HG02678 (cell line): ENCODE results near the gene NXN.
"Not testable (repeated sequence)": the region's sequence is repeated elsewhere in the genome, so short reads cannot be mapped to it uniquely, and the experiment has no call there.

ENCODE experiments used
- ATAC-seq: cut with Tn5 transposase; IDR thresholded peaks from one replicate; pipeline ENCODE4 v1.9.1; 2021; ENCODE audit warnings: mild to moderate bottlenecking, moderate library complexity; ENCODE audit not compliant: unreplicated experiment

NXN gene

DNA sequence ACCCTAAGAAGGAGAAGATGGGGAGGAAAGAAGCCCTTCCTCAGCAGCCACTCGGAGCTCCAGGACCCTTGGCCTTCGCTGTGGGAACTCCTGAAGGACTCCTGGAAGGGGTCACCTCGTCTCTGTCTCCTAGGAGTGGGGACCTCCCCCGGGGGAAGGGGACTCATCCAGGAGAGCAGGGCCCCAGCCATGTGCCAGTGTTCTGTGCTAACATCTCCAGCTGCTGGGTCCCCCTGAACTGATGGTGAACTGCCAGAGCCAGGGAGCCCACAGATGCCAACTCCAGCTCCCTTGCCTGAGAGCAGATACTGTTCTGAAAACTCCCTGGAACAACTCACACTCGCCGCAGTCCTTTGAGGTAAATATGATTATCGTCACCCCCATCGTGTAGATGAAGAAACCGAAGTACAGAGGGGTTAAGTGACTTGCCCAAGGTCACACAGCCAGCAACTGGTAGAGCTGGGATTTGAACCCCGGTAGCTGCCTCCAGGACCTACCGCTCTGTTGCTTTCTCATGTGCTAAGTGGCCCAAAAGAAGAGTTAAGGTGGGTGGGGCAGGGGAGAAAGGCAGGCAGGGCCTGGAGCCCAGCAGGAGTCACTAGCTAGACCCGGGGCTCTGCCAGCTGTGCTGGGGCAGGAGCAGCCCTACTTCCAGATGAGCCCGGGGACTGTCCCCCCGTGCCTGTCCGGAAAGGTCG is 27.9 kb upstream of the NXN start:
- ATAC-seq: no peak

DNA sequence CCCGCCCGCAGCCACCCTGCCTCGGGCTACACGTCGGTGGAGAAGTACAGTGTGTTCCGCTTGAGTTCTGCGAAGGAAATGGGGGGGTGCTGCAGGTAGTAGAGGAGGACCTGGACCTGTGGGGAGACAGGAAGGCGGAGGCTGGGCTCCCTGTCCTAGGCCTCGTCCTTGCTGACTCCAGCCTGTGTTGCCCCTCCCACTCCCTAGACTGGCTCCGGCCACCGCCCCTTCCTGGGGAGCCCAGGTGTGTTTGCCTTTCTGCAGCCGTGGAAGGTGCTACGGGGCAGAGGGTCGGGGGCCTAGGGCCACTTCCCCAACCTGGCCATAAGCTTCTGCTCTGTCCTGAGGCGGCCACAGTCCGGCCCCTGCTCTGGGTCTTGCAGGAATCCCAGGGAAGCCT is 26.5 kb upstream of the NXN start:
- no peak for ATAC-seq

DNA sequence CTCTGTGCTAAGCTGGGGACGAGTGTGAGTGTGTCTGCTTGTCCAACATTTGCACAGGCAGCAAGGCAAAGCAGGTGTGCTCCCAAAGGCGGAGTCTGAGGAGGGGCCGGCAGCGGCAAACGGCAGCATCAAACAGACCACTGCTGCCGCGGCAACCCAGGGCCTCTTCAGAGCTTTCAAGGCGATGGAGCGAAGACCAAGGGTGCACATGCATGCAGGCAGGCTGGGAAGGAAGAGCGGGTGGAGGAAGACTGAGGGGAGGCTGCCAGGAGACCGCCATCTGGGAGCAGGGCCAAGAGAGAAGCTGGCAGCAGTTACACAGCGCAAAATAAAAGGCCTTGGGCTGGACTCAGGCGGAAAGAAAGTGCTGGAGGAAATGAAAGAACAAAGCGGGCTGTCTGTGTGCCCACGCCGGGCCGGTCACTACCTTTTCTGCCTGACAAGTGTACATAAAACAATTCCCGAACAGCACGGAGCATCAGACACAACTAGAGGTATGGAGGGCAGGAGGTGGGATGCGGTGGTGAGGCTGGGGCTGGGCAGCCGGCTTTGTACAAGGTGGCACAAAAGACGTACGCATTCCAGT is 25.9 kb upstream of the NXN start:
- no peak for ATAC-seq

DNA sequence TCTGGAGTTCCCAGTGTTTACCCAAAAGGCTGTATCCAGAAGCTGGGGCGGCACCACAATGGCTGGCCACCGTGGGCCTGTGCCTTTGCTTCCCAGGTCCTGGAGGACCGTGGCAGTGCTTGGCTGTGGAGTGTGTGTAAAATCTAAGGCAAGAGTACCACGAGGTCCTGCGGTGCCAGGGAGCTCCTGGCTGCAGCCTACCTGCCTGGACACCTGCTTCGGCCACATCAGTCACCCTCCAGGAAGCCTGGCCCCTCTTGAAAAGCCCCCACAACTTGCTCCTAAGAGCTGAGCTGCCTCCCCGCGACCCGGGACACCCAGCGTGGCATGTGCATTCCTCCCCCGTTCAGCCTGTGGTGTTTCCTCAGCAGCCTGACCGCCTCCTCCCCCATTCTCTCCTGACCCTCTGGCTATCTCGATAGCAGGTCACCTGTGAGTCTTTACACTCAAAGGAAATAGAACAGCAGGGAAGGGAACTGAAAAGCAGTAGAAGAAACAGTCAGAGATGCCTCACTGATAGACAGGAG is 25.3 kb upstream of the NXN start:
- ATAC-seq: no peak

DNA sequence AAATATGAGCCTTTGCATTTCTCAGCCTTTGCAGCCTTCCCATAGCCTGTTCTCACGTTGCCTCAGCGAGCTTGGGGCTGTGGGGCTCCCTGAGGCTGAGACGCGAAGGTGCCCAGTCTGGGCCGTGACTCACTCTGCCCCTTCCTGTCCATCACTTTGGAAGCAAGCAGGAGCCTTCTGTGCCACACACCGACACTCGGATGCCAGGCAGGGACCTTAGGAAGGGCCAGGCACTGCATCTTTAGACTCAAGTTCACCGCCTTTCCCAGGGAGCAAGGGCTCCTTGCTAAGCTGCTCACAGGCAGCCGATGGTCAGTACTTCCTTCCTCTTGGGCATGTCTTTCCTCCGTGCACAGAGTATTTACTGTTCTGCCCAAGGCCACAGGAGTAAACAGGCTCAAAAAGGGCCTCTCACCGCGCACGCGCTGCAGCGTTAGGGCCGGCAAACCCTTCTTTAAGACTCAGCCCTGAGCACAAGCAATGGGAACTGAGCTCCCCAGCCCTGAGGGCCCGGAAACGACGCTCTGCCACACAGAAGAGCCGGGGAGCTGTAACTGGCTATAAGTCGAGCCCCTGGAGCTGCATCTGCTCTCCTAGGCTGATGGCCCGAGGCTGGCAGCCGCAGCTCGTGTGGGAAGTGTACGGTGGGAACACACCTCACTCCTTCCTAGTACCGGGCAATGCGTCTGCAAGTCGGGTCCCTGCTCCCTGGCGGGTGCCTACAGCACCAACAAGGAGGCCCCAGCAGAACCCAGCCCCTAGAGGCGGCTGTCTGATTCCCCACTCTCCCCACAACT is 24.6 kb upstream of the NXN start:
- ATAC-seq: no peak

DNA sequence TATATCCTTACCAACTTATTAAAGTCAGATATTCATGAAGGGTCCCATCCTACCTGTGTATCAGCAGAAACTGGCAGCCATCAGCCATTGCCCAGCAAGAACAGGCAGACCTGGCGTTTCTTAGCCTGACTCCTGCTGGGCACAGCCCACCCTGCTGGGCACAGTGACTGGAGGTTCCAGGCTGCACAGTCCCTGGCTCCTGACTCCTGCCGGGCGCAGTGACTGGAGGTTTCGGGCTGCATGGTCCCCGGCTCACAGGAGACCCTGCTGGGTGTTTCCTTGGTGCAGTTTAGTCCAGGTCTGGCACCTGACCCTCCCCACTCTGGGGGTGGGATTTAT is 24.0 kb upstream of the NXN start:
- no peak for ATAC-seq

DNA sequence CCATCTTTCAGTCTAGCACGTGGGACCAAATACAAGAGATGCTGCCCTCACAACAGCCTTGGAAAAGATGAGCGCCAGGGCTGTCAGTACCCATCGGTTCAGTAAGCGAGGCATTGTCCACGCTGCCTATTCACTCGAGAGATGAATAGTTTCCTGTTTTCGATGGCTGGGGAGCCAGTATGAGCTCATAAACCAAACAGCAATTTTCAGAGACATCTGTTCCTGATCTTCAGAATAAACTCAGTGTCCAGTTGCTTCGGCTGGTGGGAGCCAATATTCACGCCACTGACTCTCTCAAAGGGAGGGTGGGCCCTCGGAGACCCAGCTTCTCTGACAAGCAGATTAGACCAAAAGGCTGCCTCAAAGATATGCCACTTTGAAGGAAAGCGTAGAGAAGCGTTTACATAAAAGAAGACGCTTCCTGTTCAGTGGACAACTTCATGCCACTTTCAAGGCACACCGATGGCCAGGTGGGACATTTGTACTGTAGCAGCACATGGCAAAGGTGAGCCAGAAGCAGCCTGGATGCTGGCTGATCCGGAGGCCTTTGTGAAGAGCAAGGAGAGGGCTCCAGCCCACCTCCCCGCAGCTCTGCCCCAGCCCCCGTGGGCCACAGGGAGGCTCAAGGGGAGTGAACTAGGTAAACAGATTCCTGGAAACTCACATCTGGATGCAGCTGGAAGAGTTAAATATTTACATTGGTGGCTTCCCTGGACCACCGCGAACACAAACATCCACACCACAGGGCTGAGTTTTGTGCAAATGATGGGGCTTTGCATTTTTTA is 23.4 kb upstream of the NXN start:
- no peak for ATAC-seq

DNA sequence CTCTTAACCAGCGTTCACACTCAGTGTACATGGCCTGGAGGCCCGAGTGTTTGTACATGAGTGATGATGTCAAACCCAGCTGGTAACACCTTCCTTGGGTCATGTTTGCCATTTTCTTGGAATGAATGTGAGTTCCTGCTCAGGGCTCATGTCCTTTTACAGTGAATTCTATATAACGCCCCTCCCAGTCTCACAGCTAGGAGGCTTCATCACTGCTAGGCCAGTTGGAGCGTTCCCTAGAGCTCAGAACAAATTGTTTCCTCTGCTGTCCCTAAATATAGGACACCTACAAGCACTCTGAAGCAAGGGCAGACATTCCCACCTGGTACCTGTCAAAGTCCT is 22.8 kb upstream of the NXN start:
- no peak for ATAC-seq

DNA sequence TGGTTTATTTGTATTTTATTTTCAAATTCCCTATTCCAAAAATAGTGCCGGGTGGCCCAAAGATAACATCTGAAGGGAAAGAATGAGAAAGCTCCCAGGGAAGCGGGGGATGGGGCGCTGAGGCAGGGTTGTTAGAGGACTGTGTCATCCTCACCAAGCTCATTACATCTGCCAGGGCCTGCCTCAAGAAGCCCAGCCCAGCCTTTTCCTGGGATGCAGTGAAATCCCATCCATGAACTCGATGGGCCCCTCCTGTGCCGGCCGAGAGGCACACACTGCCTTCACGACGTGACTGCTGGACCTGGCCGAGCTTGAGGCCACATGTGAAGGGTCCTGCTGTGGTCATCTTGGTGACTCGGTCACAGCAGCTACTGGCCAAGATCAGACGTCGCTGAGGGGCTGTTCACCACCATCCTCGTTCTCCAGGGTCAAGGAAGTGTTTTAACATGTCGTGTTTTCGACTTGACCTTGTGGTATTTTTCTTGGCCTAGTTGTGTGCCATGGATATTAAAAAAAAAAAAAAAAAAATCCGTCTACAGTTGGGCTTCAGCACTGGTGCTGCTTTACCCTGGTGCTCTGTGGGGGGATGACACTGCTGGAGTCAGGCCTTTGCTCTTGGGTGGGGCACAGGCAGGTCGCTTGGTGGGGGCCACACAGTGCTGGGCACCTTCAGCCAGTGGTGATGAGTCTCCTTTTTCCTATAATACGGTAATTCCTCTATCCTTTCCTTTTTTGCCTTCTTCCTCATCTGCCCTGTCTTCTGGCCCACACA is 22.2 kb upstream of the NXN start:
- no peak for ATAC-seq

DNA sequence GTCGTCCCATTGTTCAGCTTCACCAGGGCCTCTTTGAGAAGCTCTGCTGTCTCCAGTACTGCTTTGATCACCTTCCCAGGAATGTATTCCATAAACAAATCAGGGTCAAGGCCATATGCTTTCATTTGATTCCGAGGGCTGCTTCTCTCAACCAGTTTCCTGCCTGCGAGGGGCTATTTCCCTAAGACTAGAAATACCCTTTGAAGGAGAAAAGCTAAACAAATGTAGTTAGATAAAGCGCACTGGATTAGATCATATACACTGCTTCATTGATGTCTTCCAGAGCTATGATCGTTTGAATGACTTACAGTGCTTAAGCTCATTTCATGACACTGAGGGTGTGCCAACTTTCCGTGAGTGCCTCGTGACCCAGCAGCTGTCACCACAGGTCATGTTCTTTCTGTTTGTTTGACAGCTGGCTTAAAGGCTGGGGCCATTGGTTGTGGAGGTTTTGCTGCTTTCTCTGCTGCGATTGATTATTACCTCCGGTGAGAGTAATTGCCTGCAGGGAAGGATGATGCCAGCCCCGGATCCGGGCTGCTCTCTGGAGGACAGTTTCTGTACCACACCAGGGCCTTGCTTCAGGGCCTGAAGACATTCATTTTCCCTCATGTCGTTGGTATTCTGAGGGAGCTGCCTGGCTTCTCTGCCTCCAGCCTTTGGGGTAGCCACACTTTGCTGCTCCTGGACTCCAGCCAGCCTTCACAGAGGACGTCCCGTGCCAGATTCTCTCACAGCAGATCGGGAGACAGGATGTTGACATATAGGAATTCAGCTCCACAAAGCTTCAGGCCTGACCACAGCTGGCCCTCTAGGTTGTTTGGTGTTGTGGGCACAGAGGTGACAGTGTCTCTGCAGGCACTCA is 21.3 kb upstream of the NXN start:
- no peak for ATAC-seq

DNA sequence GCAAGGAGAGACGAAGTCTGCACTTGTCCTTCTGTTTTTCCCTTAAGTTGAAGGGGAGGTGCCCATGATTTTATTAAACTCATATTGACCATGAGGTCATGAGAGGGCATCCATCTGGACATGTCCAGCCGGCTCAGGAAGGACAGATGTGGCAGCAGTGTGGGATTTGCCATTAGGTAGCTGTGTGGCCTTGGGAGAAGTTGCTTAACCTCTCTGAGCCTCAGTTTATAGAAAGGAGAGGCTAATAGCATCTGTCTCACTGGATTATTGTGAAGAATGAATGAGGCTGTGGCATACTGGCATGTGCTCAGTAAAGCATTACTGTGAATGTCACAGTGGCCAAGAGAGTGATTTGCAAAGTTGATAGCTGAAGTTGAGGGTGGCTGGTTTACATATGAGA is 18.5 kb upstream of the NXN start:
- no peak for ATAC-seq

DNA sequence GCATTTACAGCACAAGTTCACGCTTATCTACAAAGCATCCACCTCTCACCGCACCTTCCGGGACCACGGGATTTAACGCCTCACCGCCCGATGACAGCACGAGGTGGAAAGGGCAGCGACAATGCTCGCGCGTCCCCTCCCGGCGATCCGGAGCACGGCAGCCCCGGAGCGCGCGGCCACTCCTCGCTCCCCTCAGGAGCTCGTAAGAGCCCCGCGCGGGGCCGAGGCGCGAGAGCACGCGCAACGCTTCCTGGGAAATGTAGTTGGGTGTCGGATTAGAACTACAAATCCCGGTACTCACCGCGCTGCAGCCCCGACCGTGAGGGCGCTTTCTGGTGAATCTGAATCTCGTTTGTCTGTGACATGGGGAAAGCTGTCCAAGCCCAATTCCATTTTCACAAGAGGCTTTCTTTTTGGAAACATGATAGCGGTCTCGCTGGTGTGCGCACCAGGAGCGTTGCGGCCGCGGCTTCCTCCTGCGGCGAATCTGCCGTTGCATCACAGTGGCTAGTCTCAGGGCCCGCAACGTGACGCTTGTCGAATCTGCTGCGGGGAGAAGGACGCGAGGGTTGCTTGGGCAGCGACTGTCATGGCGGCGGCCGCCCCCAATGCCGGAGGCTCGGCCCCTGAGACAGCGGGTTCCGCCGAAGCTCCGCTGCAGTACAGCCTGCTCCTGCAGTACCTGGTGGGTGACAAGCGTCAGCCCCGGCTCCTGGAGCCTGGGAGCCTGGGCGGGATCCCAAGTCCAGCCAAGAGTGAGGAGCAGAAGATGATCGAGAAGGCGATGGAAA is 17.2 kb upstream of the NXN start, which contains the start of gene TIMM22:
Gene TIMM22 (plus strand): TSS at position 576 of the 791 bp plus-strand sequence. CDS start 14 bp downstream, at position 590.
- peak; percentile 90 for ATAC-seq

DNA sequence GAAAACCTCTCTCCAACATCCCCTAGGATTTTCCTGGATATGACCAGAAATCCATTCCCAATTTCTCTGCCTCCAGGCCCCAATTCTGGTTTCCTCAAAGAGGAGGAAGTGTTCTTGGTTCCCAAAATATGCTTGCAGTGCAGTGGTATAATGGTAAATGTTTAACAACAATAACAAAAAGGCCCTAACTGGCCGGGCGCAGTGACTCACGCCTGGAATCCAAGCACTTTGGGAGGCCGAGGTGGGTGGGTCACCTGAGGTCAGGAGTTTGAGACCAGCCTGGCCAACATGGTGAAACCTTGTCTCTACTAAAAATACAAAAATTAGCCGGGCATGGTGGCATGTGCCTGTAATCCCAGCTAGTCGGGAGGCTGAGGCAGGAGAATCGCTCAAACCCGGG is 15.7 kb upstream of the NXN start:
- ATAC-seq: not testable (repeated sequence)

DNA sequence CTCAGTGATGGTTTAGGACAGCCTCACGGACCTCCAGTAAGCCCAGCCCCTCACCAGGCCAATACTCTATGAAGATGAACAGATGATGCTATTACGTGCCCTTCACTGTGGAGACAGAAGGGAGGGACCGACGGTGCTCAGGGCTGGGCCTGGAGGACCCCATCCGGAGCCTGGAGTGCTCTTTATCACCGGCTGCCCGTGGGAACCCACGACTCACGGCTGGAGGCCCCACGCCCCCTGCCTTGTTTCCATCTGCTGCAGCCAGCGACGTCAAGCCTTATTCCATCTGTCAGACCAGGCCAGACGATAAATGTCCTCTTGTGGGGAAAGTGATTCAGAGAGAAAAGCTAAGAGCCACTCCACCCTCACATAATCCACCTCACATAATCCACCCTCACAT is 13.4 kb upstream of the NXN start:
- no peak for ATAC-seq

DNA sequence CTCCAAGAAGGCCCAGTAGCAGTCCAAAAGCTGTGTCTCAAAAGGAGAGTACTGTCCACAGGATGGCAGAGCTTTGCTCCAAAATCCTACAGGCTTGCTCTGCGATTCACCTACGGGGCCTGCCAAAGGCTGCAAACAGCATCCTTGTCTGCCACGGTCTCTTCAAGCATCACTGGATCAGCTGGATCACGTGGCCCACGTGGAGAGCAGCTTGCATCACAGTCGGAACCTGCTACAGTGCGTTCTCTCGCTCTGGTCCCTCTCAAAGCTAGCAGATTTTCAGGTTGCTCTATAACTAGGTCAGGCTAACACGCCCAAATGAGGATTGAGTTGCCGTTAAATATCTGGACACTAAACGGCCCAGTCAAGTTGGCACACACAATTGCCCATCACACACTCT is 9.0 kb upstream of the NXN start:
- no peak for ATAC-seq

DNA sequence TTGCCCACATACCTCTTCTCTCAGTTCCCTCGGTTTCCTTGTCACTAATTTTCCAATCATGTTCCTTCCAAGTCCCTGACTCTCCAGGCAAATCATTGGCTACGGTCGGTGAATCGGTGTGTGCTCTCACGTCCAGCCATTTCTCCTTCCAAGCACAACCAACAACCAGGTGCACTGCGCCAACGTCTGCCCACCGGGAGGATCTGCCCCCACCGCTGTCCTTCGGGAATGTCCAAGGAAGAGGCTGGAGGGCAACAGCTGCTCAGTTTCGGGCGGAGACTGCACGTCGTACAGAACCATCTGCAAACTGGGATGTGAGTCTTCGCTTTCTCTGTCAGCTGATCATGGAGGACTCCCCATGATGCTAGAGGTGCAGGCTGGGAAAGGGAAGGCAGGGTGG is 8.4 kb upstream of the NXN start:
- no peak for ATAC-seq

DNA sequence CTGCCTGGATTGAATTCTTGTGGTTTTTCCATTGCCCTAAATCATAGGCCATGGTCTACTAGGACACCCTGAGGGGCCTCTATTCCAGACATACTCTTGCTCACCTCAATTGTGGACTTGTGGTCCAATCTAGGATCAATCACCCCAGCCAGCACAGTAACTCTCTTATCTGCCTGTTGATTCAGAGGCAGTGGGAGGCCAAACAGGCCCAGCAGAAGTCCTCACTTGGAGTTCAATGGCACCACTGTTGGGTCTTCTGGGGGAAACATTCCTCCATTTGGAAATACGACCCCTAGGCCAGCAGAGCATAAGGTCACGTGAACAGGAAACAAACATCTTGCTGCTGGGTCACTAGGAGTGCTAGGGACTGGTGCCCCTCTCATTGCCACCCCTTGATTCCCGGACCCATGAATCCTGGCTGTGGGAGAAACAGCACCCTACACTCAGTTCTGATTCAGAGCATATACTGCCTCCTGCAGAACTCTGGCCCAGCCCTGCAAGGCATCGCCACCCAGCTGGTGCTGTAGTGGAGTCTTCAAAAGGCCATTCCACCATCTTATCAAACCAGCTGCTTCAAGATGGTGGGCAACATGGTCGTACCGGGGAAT is 6.8 kb upstream of the NXN start:
- no peak for ATAC-seq

DNA sequence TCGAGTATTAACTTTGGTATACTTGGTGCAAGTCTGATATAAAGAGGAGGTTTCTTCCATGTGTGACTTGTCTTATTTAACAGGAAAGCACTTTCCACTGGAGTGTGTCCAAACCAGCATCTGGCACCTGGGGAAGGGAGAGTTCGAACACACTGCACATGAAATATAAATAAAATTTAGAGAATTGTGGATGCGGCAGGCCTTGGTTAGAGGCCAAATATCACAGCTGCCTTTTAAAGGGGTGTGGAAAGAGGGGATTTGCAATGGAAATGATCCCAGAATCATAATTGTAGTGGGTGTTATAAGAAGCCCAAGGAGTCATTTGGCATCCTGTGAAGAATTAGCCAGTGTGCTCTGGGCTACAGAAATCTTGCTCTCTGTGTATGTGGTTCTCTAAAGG is 4.3 kb upstream of the NXN start:
- ATAC-seq: no peak

DNA sequence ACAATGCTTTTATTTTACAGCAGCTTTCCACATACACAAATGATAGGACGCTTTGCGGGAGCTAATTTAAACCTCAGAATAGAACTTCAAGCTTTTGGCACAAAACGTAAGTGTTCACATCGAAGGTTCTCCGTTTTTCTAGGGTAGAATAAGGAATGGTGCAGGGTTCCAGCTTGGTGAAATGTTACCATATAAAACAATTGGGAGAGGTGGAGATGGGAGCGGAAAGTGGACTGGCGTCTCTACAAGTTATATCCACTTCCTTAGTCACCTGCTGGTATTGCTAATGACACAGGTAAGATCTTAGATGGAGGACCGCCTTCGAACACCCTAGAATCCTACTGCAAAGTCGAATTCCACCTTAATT is 1.7 kb upstream of the NXN start:
- no peak for ATAC-seq
